ENCODE results near the gene ADAMTS8. TPM values are rescaled to one million over a fixed set of nuclear protein-coding genes. Genes with fewer than 3 reads are reported as not detected.

ADAMTS8 gene
- total and polyA plus RNA-seq, 9 of the 15 experiments (the other 6 are each of a cell fraction or from before 2014, with no cell fraction given) = not detected

DNA sequence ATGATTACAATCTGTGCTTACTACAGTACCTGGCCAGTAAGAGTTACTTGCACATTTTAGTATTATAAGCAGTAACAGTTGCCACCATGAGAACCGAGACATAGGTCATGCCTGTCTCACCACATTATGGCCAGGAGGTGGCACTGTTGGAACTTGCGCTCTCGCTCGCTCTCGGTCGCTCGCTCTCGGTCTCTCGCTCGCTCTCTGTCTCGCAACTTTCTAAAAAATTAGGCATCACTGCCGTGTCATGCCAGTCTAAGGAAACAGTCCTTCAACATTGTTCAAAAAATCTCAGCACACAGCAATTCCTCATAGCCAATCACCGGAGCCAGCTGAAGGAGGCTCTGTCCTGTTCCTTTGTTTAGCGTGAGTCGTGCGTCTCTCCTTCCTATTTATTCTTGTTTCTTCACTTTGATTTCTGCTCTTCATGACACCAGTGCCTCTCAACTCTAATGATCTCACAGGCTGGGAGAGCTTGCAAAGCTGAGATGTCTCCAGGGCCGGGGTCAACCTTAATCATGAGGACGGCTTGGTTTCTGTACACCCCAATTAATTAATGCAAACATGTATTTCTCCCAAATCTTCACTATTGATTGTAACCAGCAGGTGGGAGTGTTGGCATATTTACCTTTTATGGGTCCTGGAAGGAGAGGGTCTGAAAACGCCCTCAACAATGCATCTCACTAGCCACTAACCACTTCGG, 6.3 kb upstream of the ADAMTS8 start (continued):
- TF ChIP-seq, protein P1, sequence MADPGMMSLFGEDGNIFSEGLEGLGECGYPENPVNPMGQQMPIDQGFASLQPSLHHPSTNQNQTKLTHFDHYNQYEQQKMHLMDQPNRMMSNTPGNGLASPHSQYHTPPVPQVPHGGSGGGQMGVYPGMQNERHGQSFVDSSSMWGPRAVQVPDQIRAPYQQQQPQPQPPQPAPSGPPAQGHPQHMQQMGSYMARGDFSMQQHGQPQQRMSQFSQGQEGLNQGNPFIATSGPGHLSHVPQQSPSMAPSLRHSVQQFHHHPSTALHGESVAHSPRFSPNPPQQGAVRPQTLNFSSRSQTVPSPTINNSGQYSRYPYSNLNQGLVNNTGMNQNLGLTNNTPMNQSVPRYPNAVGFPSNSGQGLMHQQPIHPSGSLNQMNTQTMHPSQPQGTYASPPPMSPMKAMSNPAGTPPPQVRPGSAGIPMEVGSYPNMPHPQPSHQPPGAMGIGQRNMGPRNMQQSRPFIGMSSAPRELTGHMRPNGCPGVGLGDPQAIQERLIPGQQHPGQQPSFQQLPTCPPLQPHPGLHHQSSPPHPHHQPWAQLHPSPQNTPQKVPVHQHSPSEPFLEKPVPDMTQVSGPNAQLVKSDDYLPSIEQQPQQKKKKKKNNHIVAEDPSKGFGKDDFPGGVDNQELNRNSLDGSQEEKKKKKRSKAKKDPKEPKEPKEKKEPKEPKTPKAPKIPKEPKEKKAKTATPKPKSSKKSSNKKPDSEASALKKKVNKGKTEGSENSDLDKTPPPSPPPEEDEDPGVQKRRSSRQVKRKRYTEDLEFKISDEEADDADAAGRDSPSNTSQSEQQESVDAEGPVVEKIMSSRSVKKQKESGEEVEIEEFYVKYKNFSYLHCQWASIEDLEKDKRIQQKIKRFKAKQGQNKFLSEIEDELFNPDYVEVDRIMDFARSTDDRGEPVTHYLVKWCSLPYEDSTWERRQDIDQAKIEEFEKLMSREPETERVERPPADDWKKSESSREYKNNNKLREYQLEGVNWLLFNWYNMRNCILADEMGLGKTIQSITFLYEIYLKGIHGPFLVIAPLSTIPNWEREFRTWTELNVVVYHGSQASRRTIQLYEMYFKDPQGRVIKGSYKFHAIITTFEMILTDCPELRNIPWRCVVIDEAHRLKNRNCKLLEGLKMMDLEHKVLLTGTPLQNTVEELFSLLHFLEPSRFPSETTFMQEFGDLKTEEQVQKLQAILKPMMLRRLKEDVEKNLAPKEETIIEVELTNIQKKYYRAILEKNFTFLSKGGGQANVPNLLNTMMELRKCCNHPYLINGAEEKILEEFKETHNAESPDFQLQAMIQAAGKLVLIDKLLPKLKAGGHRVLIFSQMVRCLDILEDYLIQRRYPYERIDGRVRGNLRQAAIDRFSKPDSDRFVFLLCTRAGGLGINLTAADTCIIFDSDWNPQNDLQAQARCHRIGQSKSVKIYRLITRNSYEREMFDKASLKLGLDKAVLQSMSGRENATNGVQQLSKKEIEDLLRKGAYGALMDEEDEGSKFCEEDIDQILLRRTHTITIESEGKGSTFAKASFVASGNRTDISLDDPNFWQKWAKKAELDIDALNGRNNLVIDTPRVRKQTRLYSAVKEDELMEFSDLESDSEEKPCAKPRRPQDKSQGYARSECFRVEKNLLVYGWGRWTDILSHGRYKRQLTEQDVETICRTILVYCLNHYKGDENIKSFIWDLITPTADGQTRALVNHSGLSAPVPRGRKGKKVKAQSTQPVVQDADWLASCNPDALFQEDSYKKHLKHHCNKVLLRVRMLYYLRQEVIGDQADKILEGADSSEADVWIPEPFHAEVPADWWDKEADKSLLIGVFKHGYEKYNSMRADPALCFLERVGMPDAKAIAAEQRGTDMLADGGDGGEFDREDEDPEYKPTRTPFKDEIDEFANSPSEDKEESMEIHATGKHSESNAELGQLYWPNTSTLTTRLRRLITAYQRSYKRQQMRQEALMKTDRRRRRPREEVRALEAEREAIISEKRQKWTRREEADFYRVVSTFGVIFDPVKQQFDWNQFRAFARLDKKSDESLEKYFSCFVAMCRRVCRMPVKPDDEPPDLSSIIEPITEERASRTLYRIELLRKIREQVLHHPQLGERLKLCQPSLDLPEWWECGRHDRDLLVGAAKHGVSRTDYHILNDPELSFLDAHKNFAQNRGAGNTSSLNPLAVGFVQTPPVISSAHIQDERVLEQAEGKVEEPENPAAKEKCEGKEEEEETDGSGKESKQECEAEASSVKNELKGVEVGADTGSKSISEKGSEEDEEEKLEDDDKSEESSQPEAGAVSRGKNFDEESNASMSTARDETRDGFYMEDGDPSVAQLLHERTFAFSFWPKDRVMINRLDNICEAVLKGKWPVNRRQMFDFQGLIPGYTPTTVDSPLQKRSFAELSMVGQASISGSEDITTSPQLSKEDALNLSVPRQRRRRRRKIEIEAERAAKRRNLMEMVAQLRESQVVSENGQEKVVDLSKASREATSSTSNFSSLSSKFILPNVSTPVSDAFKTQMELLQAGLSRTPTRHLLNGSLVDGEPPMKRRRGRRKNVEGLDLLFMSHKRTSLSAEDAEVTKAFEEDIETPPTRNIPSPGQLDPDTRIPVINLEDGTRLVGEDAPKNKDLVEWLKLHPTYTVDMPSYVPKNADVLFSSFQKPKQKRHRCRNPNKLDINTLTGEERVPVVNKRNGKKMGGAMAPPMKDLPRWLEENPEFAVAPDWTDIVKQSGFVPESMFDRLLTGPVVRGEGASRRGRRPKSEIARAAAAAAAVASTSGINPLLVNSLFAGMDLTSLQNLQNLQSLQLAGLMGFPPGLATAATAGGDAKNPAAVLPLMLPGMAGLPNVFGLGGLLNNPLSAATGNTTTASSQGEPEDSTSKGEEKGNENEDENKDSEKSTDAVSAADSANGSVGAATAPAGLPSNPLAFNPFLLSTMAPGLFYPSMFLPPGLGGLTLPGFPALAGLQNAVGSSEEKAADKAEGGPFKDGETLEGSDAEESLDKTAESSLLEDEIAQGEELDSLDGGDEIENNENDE (IDR thresholded peaks at IDR 0.05; ENCODE audit: low read depth, low read length) = no peak
- no peak for TF ChIP-seq NELFE (IDR thresholded peaks at IDR 0.05; ENCODE audit: insufficient read depth, insufficient read length)
- TF ChIP-seq, protein P2, sequence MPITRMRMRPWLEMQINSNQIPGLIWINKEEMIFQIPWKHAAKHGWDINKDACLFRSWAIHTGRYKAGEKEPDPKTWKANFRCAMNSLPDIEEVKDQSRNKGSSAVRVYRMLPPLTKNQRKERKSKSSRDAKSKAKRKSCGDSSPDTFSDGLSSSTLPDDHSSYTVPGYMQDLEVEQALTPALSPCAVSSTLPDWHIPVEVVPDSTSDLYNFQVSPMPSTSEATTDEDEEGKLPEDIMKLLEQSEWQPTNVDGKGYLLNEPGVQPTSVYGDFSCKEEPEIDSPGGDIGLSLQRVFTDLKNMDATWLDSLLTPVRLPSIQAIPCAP (CRISPR knock-in tag; IDR thresholded peaks at IDR 0.05; ENCODE audit: borderline replicate concordance) = no peak
- TF ChIP-seq FOXK2 (conservative IDR thresholded peaks at IDR 0.05 in 1 of 2, IDR thresholded peaks at IDR 0.05 in 1 of 2; ENCODE audit: low read depth in 2 of 2) = peak; percentile 57 to 60; a peak in 2 of 4 replicates
- no peak for TF ChIP-seq ZNF146 (CRISPR knock-in tag; IDR thresholded peaks at IDR 0.05; ENCODE audit: unreplicated experiment)
- TF ChIP-seq FOXP1 (CRISPR knock-in tag; IDR thresholded peaks at IDR 0.05) = no peak
- TF ChIP-seq, protein P3, sequence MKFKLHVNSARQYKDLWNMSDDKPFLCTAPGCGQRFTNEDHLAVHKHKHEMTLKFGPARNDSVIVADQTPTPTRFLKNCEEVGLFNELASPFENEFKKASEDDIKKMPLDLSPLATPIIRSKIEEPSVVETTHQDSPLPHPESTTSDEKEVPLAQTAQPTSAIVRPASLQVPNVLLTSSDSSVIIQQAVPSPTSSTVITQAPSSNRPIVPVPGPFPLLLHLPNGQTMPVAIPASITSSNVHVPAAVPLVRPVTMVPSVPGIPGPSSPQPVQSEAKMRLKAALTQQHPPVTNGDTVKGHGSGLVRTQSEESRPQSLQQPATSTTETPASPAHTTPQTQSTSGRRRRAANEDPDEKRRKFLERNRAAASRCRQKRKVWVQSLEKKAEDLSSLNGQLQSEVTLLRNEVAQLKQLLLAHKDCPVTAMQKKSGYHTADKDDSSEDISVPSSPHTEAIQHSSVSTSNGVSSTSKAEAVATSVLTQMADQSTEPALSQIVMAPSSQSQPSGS (CRISPR knock-in tag; IDR thresholded peaks at IDR 0.05) = no peak
- TF ChIP-seq ZNF133 (CRISPR knock-in tag; IDR thresholded peaks at IDR 0.05) = no peak
- TF ChIP-seq, protein P4, sequence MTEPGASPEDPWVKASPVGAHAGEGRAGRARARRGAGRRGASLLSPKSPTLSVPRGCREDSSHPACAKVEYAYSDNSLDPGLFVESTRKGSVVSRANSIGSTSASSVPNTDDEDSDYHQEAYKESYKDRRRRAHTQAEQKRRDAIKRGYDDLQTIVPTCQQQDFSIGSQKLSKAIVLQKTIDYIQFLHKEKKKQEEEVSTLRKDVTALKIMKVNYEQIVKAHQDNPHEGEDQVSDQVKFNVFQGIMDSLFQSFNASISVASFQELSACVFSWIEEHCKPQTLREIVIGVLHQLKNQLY (CRISPR knock-in tag; conservative IDR thresholded peaks at IDR 0.05) = no peak
- TF ChIP-seq GABPA (tag; conservative IDR thresholded peaks at IDR 0.05; ENCODE audit: low read depth) = no peak
- TF ChIP-seq ZNF23 (CRISPR knock-in tag; IDR thresholded peaks at IDR 0.05) = no peak
- peak; percentile 55; the same call in 1 of the 2 replicates for TF ChIP-seq ARID2 (IDR thresholded peaks at IDR 0.05)
